Mesodermal cell (in vitro differentiated cells): ENCODE data around the gene ARF4.

ENCODE experiments used
- H3K27ac ChIP-seq: 2 replicates; pipeline ENCODE4 v1.7.0; 2013; ENCODE audit warnings: mild to moderate bottlenecking, low read depth, low read length, moderate library complexity; ENCODE audit not compliant: severe bottlenecking
- H3K36me3 ChIP-seq: 2 replicates; pipeline ENCODE4 v1.7.1; 2013; ENCODE audit warnings: mild to moderate bottlenecking, low read length, moderate library complexity; ENCODE audit not compliant: control insufficient read depth, insufficient read depth
- H3K4me1 ChIP-seq: one replicate; pipeline ENCODE4 v1.7.1; 2013; ENCODE audit warnings: mild to moderate bottlenecking, low read length; ENCODE audit not compliant: insufficient read depth, control insufficient read depth, poor library complexity, severe bottlenecking
- H3K4me3 ChIP-seq: 2 replicates; pipeline ENCODE4 v1.7.0; 2013; ENCODE audit warnings: low read length, control low read depth, mild to moderate bottlenecking; ENCODE audit not compliant: insufficient read depth, poor library complexity, severe bottlenecking; ENCODE audit errors: extremely low read depth
- H3K9me3 ChIP-seq: 2 replicates; pipeline ENCODE4 v1.7.1; 2013; ENCODE audit warnings: mild to moderate bottlenecking, low read length, moderate library complexity; ENCODE audit not compliant: control insufficient read depth
- WGBS, 2 experiments: methylation state at CpG; one replicate each; pipeline ENCODE4 v1.1.5; 2013; ENCODE audit warnings: missing lambda C conversion rate in 2 of 2; ENCODE audit not compliant: insufficient coverage in 2 of 2; 5-methylcytosine and 5-hydroxymethylcytosine counted together

Gene ARF4

DNA sequence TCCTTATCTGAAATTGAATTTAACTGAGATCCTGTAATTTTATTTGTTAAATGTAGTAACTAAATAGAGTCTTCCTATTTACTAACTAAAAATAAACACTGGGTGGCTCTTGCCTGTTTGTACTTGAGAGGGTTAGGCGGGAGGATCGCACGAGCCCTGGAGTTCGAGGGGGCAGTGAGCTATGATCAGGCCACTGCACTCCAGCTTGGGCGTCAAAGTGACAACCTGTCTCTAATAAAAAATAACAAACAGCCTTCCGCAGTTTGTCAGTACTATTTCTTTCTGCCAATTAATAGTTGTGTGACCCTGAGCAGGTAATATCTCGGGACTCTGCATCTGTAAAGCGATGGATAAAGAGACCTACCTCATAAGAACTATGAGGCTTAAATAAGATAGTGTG lies 41.8 kb downstream of the ARF4 start:
- WGBS, 2 experiments = 87 to 89% methylated on average over 3 to 8 of the region's 8 CpGs
- Histone ChIP-seq H3K27ac (no peak overlapping the region), H3K36me3 (peaks cover 12% of the 10 kb centered on the region), H3K4me1 (no peaks in the 10 kb centered on the region), H3K9me3 (no peaks in the 10 kb centered on the region), H3K4me3 (peak overlapping the region; percentile 65)

DNA sequence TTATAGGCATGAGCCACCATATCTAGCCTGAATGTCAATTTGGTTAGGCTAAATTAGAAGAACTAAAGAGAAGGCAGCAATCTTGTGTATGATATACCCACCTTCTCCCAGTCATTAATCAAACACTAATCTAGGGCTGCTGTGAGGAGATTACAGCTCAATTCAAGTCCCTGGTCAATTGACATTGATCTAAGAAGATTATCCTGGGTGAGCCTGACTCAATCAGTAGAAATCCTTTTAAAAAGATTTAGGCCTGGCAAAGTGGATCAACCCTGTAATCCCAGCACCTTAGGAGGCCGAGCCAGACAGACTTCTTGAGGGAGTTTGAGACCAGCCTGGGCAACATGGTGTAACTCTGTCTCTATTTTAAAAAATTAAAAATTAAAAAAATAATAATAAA lies 50.5 kb downstream of the ARF4 start:
- Histone ChIP-seq H3K36me3 (no peaks in the 10 kb centered on the region), H3K4me1 (no peaks in the 10 kb centered on the region), H3K27ac (no peak overlapping the region), H3K9me3 (no peaks in the 10 kb centered on the region), H3K4me3 (no peak overlapping the region)
- 40% methylated on average over 1 of the region's 1 CpG; no CpG with 5 or more reads in 1 of the 2 experiments for WGBS, 2 experiments

DNA sequence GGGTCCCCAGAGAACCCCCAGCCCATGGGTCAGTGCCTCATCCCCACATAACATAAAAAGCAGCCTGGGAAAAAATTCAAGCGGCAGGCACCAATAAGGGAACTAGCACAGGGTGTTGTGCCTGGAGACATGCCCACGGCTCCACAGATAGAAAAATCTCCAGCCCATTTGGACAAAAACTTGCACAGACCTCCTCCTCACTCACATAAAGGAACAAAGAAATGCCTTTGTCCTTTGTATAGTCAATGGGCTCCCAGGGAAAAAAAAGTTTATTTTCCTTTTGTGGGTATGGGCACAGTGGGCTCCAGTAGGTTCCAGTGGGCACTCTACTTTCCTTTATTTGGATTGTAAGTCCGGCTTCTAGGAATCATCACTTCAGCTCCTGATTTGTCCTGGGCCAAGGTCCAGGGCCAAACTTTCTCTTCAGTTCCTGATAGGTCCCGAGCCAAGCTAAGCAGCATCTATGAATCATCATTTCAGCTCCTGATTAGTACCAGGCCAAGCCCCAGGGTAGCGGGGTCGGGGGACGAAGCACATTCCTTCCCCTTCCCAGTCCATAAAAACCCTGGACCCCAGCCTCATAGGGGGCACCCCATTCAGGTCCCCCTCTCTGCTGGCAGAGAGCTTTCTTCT lies 51.4 kb downstream of the ARF4 start:
- Histone ChIP-seq H3K27ac (no peak overlapping the region), H3K4me3 (no peak overlapping the region)

DNA sequence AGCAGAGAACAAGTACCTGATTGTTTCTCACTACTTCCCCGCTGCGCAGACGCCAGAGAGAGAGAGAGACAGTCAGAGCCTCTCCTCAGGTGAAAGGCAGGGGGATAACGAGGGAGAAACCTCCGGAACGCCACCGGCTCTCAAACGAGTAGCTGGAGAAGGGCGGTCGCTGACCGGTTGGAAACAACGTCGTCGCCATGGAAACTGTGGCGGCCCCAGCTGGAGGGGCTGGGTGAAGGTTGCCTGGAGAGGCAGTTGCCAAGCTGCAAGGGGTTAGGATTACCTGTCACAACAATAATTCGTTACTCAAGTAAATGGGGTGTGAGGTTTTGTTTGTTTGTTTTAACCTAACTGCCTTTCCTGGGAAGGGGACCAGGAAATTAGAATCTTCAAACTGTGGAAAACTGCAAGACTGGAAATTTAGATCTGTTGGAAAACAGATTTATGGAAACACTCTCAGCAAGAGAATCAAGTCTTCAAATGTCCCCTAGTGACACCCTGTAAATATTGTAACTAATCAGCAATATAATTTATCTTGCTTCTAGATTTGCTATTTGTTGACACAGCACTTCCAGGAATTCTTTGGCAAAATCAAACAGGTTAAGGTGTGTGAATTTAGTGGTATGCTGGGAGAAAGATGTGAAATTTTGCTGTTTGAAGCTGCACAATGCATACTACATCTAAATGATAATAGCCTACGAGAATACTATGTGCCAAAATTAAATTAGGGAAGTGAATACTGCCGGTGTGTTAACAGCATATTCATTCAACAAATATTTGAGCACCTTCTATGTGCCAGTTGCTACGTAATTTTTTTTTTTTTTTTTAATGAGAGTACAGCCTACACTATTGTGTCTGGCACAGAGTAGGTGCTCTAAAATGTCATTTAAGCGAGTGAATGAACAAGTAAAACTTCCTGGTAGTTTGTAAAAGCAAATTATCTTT lies 52.7 kb downstream of the ARF4 start, which contains the start of gene DNAH12:
Gene DNAH12 (minus strand): TSS at position 164 of the 945 bp plus-strand sequence. CDS start 1,474 bp downstream, outside the sequence.
- Histone ChIP-seq H3K36me3 (no peaks in the 10 kb centered on the region), H3K27ac (no peak within 1 kb of the TSS), H3K4me3 (no peak within 1 kb of the TSS), H3K4me1 (no peaks in the 10 kb centered on the region), H3K9me3 (no peaks in the 10 kb centered on the region)
- WGBS, 2 experiments = 0% methylated on average over 7 to 11 of the region's 20 CpGs

More for the DNA sequence above, 51.4 kb downstream of the ARF4 start:
- no peaks in the 10 kb centered on the region for H3K4me1 ChIP-seq
- no peaks in the 10 kb centered on the region for H3K9me3 ChIP-seq
- WGBS, 2 experiments = 92 to 94% methylated on average over 5 to 6 of the region's 7 CpGs
- no peaks in the 10 kb centered on the region for H3K36me3 ChIP-seq

DNA sequence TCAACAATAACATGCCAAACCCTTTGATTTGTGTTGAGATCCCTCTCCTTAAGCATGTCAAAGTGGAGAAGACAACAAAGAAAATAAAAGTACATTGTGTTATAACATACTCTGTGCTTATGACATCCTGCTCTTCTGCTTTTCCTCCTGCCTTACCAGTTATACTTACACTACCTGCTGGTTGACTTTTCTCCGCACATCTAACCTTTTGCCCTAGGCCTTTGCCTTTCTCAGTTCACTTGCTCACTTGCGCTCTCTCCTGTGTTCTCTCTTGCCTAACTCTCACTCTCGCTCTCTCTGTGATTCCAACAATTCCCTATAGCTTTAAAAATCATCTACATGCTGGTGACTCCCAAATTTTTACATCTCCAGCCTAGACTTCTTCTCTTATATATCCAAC lies 58.7 kb downstream of the ARF4 start:
- 97% methylated on average over 3 of the region's 3 CpGs for WGBS, 2 experiments
- no peaks in the 10 kb centered on the region for H3K4me1 ChIP-seq
- H3K27ac ChIP-seq = no peak overlapping the region
- no peaks in the 10 kb centered on the region for H3K36me3 ChIP-seq
- H3K9me3 ChIP-seq = no peaks in the 10 kb centered on the region
- no peak overlapping the region for H3K4me3 ChIP-seq

DNA sequence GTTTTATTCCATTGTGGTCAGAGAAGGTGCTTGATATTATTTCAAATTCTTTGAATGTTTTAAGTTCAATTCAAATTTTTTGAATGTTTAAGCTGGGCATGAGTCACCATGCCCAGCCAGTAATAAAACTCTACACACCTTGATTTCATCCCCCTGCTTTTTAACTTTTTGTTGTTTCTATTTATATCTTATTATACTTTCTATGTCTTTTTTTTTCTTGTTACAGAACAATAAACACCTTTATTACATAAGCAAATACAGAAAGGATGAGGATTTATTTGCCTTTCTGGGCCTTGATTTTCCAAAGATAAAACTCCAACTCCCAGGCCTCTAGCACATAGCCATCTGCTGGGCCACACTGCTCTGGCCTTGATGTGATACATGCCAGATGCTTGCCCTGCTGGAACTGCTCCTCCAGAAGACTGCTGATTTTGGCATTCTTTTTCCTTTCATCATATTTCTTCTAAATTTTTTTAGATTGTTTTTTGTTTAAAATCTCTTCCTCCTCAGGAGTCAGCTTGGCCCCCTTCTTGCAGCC lies 67.0 kb downstream of the ARF4 start:
- no peaks in the 10 kb centered on the region for H3K36me3 ChIP-seq
- no peak overlapping the region for H3K27ac ChIP-seq
- no peak overlapping the region for H3K4me3 ChIP-seq
- H3K9me3 ChIP-seq = no peaks in the 10 kb centered on the region
- H3K4me1 ChIP-seq = no peaks in the 10 kb centered on the region
